GM23338 (cell line): ENCODE data around the gene TMEM151B.

ENCODE experiments used
- CREB1 ChIP-seq: fragments of 250-450 bp; sonication (Bioruptor Pico); IDR thresholded peaks from 2 replicates; pipeline ENCODE4 v1.5.0; 2020; ENCODE audit warnings: low read depth, mild to moderate bottlenecking, moderate library complexity
- EZH2 ChIP-seq: fragments of 200-600 bp; sonication (generic); IDR thresholded peaks from one replicate; pipeline ENCODE4 v1.8.0; 2017; ENCODE audit warnings: antibody characterized with exemption, mild to moderate bottlenecking, low read depth; ENCODE audit not compliant: unreplicated experiment
- POLR2AphosphoS5 ChIP-seq: IDR thresholded peaks from 2 replicates; pipeline ENCODE4 v1.6.1; 2016; ENCODE audit warnings: antibody characterized with exemption, low read depth
- ZNF114 ChIP-seq: fragments of 250-450 bp; sonication (Bioruptor Pico); IDR thresholded peaks from 2 replicates; pipeline ENCODE4 v1.5.0; 2020; ENCODE audit warnings: mild to moderate bottlenecking, moderate library complexity
- TF ChIP-seq, protein P1 (sequence below), 2 experiments: fragments of 200-600 bp in 1 of 2; sonication (generic) in 1 of 2; conservative IDR thresholded peaks; 2 replicates each; pipeline versions ENCODE4 v1.5.1 to v1.6.1; 2016 to 2017; ENCODE audit warnings: antibody characterized with exemption in 2 of 2, low read depth in 2 of 2, mild to moderate bottlenecking in 2 of 2, moderate library complexity in 1 of 2

GRCh38 chr6:44321210-44321609 lies 51.0 kb downstream of the TMEM151B start:
- TF ChIP-seq ZNF114 (CRISPR knock-in tag), result no peak
- TF ChIP-seq, protein P1, sequence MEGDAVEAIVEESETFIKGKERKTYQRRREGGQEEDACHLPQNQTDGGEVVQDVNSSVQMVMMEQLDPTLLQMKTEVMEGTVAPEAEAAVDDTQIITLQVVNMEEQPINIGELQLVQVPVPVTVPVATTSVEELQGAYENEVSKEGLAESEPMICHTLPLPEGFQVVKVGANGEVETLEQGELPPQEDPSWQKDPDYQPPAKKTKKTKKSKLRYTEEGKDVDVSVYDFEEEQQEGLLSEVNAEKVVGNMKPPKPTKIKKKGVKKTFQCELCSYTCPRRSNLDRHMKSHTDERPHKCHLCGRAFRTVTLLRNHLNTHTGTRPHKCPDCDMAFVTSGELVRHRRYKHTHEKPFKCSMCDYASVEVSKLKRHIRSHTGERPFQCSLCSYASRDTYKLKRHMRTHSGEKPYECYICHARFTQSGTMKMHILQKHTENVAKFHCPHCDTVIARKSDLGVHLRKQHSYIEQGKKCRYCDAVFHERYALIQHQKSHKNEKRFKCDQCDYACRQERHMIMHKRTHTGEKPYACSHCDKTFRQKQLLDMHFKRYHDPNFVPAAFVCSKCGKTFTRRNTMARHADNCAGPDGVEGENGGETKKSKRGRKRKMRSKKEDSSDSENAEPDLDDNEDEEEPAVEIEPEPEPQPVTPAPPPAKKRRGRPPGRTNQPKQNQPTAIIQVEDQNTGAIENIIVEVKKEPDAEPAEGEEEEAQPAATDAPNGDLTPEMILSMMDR (conservative IDR thresholded peaks at IDR 0.05; ENCODE audit: low read depth in 2 of 2), result no peak
- no peak for TF ChIP-seq POLR2AphosphoS5
- TF ChIP-seq CREB1, result no peak
- TF ChIP-seq EZH2, result no peak
